Prostate gland (tissue), 2 donors: Measurements from ENCODE around the gene RYR1. TPM values are rescaled to one million over a fixed set of nuclear protein-coding genes. Genes with fewer than 3 reads are reported as not detected.
"Not testable (repeated sequence)": the region's sequence is repeated elsewhere in the genome, so short reads cannot be mapped to it uniquely, and the experiment has no call there.

ENCODE experiments used
- DNase-seq: peaks from one replicate; pipeline ENCODE4 v3.0.0-alpha.2; 2019; ENCODE audit warnings: low spot score
- H3K27ac ChIP-seq, 2 donors: fragments of 200-600 bp; sonication (generic); 2 replicates each; pipeline ENCODE4 v1.5.1; 2017 to 2019
- H3K27me3 ChIP-seq: fragments of 200-600 bp; sonication (generic); replicated peaks from 2 replicates; pipeline ENCODE4 v1.5.1; 2019; ENCODE audit not compliant: insufficient read depth
- H3K36me3 ChIP-seq, 2 donors: fragments of 200-600 bp; sonication (generic); 1 replicate in 1 of 2; 2 replicates in 1 of 2; pipeline versions ENCODE4 v1.5.1 to v1.8.1; 2017 to 2019
- H3K4me1 ChIP-seq: fragments of 200-600 bp; sonication (generic); replicated peaks from 2 replicates; pipeline ENCODE4 v1.5.1; 2019
- H3K4me3 ChIP-seq, 2 donors: fragments of 200-600 bp; sonication (generic); 2 replicates each; pipeline ENCODE4 v1.5.1; 2017 to 2019
- H3K9me3 ChIP-seq: fragments of 200-600 bp; sonication (generic); 2 replicates; pipeline ENCODE4 v1.5.1; 2017
- CTCF ChIP-seq, 4 experiments: fragments of 200-600 bp in 2 of 4; fragments of 450-650 bp in 2 of 4; sonication (generic) in 2 of 4; IDR thresholded peaks; 1 replicate in 3 of 4; 2 replicates in 1 of 4; pipeline ENCODE4 v1.5.1; 2016 to 2019; ENCODE audit warnings: antibody characterized with exemption in 4 of 4, mild to moderate bottlenecking in 2 of 4, moderate library complexity in 2 of 4
- POLR2A ChIP-seq: fragments of 450-650 bp; IDR thresholded peaks from one replicate; pipeline ENCODE4 v1.6.1; 2016; ENCODE audit warnings: antibody characterized with exemption, mild to moderate bottlenecking
- POLR2AphosphoS5 ChIP-seq: sonication (generic); formaldehyde crosslinking; IDR thresholded peaks from one replicate; pipeline ENCODE4 v1.6.1; 2017; ENCODE audit warnings: antibody characterized with exemption
- WGBS: methylation state at CpG from one replicate; pipeline ENCODE4 v1.1.5; 2018; 5-methylcytosine and 5-hydroxymethylcytosine counted together
- intact Hi-C: fragments of 100-400 bp; cut with DNase I; formaldehyde crosslinking; loops from one replicate; pipeline ENCODE4 v1.14.2; 2022
- total RNA-seq, 2 donors: library from RNA; depleted of rRNA; stranded (reverse); fragments of >200 nt; gene quantifications; one replicate each; pipeline ENCODE4 v1.1.0, GENCODE V29; 2016

The RYR1 gene
- total RNA-seq, 2 donors from 2014 or later, result 5.7 to 8.6 TPM

GRCh38 chr19:38571682-38572081 lies 138.2 kb downstream of the RYR1 start:
- Histone ChIP-seq H3K27me3 (no peaks in the 10 kb centered on the region), H3K27ac (no peak overlapping the region), H3K36me3 (no peaks in the 10 kb centered on the region), H3K4me3 (no peak overlapping the region), H3K9me3 (no peaks in the 10 kb centered on the region), H3K4me1 (no peaks in the 10 kb centered on the region)
- intact Hi-C loops, result no loop called here
- TF ChIP-seq POLR2AphosphoS5, result no peak
- DNase-seq, result no peak
- WGBS, result 85% methylated on average over 2 of the region's 2 CpGs

DNA sequence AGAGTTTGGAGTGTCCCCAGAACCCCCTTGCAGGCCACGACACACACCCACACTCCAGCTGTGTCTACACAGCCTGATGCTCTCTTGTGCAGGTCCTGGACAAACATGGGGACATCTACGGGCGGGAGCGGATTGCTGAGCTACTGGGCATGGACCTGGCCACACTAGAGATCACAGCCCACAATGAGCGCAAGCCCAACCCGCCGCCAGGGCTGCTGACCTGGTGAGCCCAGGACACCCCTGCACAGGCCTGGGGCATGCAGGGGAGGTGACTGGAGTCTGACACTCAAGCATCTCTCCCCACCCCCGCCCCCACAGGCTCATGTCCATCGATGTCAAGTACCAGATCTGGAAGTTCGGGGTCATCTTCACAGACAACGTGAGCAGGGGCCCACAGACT lies 144.3 kb downstream of the RYR1 start:
- 95% methylated on average over 9 of the region's 11 CpGs for WGBS
- H3K27me3 ChIP-seq, result no peaks in the 10 kb centered on the region
- no peak for TF ChIP-seq POLR2A
- TF ChIP-seq POLR2AphosphoS5, result no peak
- no peak for TF ChIP-seq CTCF (IDR thresholded peaks at IDR 0.05)
- H3K4me3 ChIP-seq, result no peak overlapping the region
- no peaks in the 10 kb centered on the region for H3K4me1 ChIP-seq
- DNase-seq, result no peak
- intact Hi-C loops, result no loop called here
- no peaks in the 10 kb centered on the region for H3K36me3 ChIP-seq
- no peak overlapping the region for H3K27ac ChIP-seq
- no peaks in the 10 kb centered on the region for H3K9me3 ChIP-seq

- H3K36me3 ChIP-seq, H3K27me3 ChIP-seq, H3K4me1 ChIP-seq, DNase-seq, H3K4me3 ChIP-seq, H3K27ac ChIP-seq, H3K9me3 ChIP-seq, intact Hi-C loops: not testable (repeated sequence)
- 91% methylated on average over 6 of the region's 6 CpGs for WGBS
Measured at GRCh38 chr19:38579304-38579703, 145.8 kb downstream of the RYR1 start.

DNA sequence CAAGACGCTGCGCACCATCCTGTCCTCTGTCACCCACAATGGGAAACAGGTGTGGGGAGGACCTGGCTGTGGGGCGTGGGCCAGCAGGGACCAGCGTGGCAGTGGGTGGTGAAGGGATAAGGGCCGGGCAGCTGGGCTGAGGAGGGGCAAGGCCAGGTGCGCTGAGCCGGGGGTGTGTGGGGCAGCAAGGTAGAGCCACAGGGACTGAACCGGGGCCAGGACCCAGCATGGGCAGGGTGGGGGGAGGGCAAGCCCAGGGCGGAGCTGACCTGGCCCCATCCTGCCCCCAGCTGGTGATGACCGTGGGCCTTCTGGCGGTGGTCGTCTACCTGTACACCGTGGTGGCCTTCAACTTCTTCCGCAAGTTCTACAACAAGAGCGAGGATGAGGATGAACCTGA lies 146.6 kb downstream of the RYR1 start:
- Histone ChIP-seq H3K27ac (no peak overlapping the region), H3K4me1 (no peaks in the 10 kb centered on the region), H3K36me3 (no peaks in the 10 kb centered on the region), H3K4me3 (no peak overlapping the region), H3K9me3 (no peaks in the 10 kb centered on the region), H3K27me3 (no peaks in the 10 kb centered on the region)
- DNase-seq, result no peak
- whole genome bisulfite sequencing, result 93% methylated on average over 15 of the region's 15 CpGs
- no peak for TF ChIP-seq CTCF (IDR thresholded peaks at IDR 0.05)
- no peak for TF ChIP-seq POLR2A
- TF ChIP-seq POLR2AphosphoS5, result no peak
- intact Hi-C loops, result no loop called here

DNA sequence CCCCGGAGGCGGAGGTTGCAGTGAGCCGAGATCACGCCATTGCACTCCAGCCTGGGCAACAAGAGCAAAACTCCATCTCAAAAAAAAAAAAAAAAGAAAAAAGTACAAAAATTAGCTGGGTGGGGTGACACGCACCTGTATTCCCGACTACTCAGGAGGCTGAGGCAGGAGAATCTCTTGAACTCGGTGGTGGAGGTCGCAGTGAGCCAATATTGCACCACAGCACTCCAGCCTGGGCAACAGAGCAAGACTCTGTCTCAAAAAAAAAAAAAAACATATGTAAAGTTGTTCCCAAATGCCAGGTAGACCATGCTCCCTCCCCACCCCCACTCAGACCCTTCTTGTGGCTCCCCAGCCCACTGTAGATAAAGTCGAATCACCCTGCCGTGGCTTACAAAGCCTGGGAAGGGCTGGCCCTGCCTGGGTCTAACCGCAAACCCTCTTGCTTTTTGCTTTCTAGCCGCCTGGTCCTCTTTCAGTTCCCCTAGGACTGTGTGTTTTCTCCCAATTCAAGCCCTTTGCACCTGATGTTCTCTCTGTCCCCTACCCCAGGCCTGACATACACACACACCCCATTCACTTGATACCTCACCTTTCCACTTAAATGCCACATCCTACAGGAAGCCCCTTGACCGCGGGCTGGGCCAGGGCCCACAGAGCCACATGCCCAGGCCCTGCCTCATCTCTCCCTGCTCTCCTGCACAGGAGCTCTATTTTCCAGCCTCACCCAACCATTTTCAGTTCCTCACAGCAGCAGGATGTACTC lies 149.9 kb downstream of the RYR1 start:
- 89% methylated on average over 14 of the region's 14 CpGs for WGBS
- intact Hi-C loops, result no loop called here

More for the DNA sequence above, 149.9 kb downstream of the RYR1 start:
- H3K4me1 ChIP-seq, result no peaks in the 10 kb centered on the region
- H3K9me3 ChIP-seq, result no peaks in the 10 kb centered on the region
- DNase-seq, result no peak
- no peaks in the 10 kb centered on the region for H3K27me3 ChIP-seq
- H3K4me3 ChIP-seq, result no peak overlapping the region
- H3K36me3 ChIP-seq, result no peaks in the 10 kb centered on the region
- H3K27ac ChIP-seq, result no peak overlapping the region
- no peak for TF ChIP-seq CTCF (IDR thresholded peaks at IDR 0.05)
- TF ChIP-seq POLR2A, result no peak
- no peak for TF ChIP-seq POLR2AphosphoS5
